IMR-90 (cell line): ENCODE results near the gene SLC22A12.

Experiments used
- BHLHE40 ChIP-seq: fragments of 150-350 bp; IDR thresholded peaks from 2 replicates; pipeline ENCODE4 v1.6.1; 2016; ENCODE audit warnings: mild to moderate bottlenecking, low read depth, low read length
- CEBPB ChIP-seq: IDR thresholded peaks from 2 replicates; pipeline ENCODE4 v1.6.1; 2012; ENCODE audit warnings: low read depth, low read length, improper control_type of control experiment
- FOS ChIP-seq: fragments of 150-350 bp; IDR thresholded peaks from 2 replicates; pipeline ENCODE4 v1.6.1; 2016; ENCODE audit warnings: low read depth, low read length
- MAFK ChIP-seq: IDR thresholded peaks from 2 replicates; pipeline ENCODE4 v1.6.1; 2012; ENCODE audit warnings: low read depth, low read length, improper control_type of control experiment
- MAZ ChIP-seq: IDR thresholded peaks from 2 replicates; pipeline ENCODE4 v1.6.1; 2012; ENCODE audit warnings: low read depth, mild to moderate bottlenecking, low read length, improper control_type of control experiment, moderate library complexity, borderline replicate concordance
- MXI1 ChIP-seq: IDR thresholded peaks from 2 replicates; pipeline ENCODE4 v1.6.1; 2012; ENCODE audit warnings: low read depth, mild to moderate bottlenecking, low read length, moderate library complexity, borderline replicate concordance
- NFE2L2 ChIP-seq: fragments of 150-350 bp; IDR thresholded peaks from 2 replicates; pipeline ENCODE4 v1.6.1; 2016; ENCODE audit warnings: low read depth, mild to moderate bottlenecking, low read length
- POLR2A ChIP-seq: IDR thresholded peaks from 2 replicates; pipeline ENCODE4 v1.6.1; 2012; ENCODE audit warnings: mild to moderate bottlenecking, low read depth, low read length
- RAD21 ChIP-seq: IDR thresholded peaks from 2 replicates; pipeline ENCODE4 v1.6.1; 2012; ENCODE audit warnings: low read length, improper control_type of control experiment
- RFX5 ChIP-seq: IDR thresholded peaks from 2 replicates; pipeline ENCODE4 v1.8.0; 2012; ENCODE audit warnings: low read depth, mild to moderate bottlenecking, low read length, moderate library complexity
- SMC3 ChIP-seq: fragments of 150-350 bp; IDR thresholded peaks from 2 replicates; pipeline ENCODE4 v1.6.1; 2016; ENCODE audit warnings: low read depth, mild to moderate bottlenecking, antibody characterized with exemption, low read length, moderate library complexity
- USF2 ChIP-seq: fragments of 150-350 bp; IDR thresholded peaks from 2 replicates; pipeline ENCODE4 v1.6.1; 2017; ENCODE audit warnings: mild to moderate bottlenecking, antibody characterized with exemption, low read length, low read depth
- TF ChIP-seq, protein P1 (sequence below): conservative IDR thresholded peaks from 2 replicates; pipeline ENCODE4 v1.5.1; 2012; ENCODE audit warnings: mild to moderate bottlenecking, low read depth, low read length, improper control_type of control experiment
- TF ChIP-seq, protein P2 (sequence below): fragments of 150-350 bp; IDR thresholded peaks from 2 replicates; pipeline ENCODE4 v1.6.1; 2016; ENCODE audit warnings: low read depth, mild to moderate bottlenecking, low read length, moderate library complexity, borderline replicate concordance

DNA sequence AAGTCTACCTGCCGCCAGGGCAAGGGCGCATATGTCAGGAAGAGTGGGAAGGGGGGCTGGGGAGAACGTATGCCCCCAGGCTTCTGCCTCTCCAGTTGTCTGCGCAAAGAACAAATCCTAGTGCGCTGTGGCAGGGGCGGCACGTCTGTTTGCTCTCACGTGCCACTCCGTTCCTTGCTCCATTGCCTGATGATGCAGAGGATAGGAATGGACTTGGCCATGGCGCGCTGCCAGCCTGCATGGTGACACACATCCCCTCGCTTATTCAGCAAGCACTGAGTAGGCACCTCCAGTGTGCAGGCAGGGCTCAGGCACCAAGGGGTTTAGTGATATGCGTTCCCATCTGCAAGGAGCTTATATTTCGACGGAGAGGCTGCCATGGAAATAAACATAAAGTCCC is 45.4 kb upstream of the SLC22A12 start:
- TF ChIP-seq, protein P1, sequence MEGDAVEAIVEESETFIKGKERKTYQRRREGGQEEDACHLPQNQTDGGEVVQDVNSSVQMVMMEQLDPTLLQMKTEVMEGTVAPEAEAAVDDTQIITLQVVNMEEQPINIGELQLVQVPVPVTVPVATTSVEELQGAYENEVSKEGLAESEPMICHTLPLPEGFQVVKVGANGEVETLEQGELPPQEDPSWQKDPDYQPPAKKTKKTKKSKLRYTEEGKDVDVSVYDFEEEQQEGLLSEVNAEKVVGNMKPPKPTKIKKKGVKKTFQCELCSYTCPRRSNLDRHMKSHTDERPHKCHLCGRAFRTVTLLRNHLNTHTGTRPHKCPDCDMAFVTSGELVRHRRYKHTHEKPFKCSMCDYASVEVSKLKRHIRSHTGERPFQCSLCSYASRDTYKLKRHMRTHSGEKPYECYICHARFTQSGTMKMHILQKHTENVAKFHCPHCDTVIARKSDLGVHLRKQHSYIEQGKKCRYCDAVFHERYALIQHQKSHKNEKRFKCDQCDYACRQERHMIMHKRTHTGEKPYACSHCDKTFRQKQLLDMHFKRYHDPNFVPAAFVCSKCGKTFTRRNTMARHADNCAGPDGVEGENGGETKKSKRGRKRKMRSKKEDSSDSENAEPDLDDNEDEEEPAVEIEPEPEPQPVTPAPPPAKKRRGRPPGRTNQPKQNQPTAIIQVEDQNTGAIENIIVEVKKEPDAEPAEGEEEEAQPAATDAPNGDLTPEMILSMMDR = no peak
- no peak for TF ChIP-seq POLR2A
- peak; percentile 44; the same call in 1 of the 2 replicates for TF ChIP-seq CEBPB
- no peak for TF ChIP-seq MAFK
- no peak for TF ChIP-seq SMC3
- peak; percentile 96 for TF ChIP-seq BHLHE40
- TF ChIP-seq RFX5 = no peak
- no peak for TF ChIP-seq RAD21
- TF ChIP-seq, protein P2, sequence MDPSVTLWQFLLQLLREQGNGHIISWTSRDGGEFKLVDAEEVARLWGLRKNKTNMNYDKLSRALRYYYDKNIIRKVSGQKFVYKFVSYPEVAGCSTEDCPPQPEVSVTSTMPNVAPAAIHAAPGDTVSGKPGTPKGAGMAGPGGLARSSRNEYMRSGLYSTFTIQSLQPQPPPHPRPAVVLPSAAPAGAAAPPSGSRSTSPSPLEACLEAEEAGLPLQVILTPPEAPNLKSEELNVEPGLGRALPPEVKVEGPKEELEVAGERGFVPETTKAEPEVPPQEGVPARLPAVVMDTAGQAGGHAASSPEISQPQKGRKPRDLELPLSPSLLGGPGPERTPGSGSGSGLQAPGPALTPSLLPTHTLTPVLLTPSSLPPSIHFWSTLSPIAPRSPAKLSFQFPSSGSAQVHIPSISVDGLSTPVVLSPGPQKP = no peak
- TF ChIP-seq MAZ = no peak
- TF ChIP-seq USF2 = peak; percentile 15; the same call in 1 of the 2 replicates
- no peak for TF ChIP-seq MXI1
- no peak for TF ChIP-seq NFE2L2
- TF ChIP-seq FOS = no peak
